ENCODE results near the gene EPHA2.

DNA sequence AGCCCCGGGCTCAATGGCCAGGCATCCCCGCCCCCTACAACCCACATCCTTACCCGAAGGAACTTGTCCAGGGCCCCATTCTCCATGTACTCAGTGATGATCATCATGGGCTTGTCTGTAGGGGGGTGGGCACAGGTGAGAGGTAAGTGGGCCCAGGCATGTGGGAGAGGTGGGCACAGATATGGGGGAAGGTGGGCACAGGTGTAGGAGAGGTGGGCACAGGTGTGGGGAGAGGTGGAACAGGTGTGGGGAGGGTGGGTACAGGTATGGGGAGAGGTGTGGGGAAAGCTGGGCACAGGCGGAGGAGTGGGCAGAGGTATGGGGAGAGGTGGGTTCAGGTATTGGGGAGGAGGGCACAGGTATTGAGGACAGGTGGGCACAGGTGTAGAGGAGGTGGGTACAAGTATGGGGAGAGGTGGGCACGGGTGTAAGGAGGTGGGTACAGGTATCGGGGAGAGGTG is 23.5 kb downstream of the EPHA2 start:
- TF ChIP-seq EZH2 (IDR thresholded peaks at IDR 0.05; ENCODE audit: borderline replicate concordance, low read depth, low read length, severe bottlenecking) (no peak), POLR2AphosphoS5 (IDR thresholded peaks at IDR 0.05; ENCODE audit: insufficient read depth, low read depth, low read length) (no peak)

All from endothelial cell of umbilical vein (primary cell).